GM21526 (cell line): ENCODE measurements around the gene HSD17B8.

Experiments used
- ATAC-seq: cut with Tn5 transposase; IDR thresholded peaks from one replicate; pipeline ENCODE4 v1.9.1; 2021; ENCODE audit warnings: moderate library complexity; ENCODE audit not compliant: unreplicated experiment, low FRiP score

HSD17B8 gene

GRCh38 chr6:33204415-33205190 lies at the start of gene HSD17B8:
TSS of gene HSD17B8 (plus strand) at chr6:33204655. CDS start at chr6:33204669, 14 bp downstream.
- ATAC-seq, result peak; percentile 42

GRCh38 chr6:33156561-33156960 lies 47.9 kb upstream of the HSD17B8 start:
- ATAC-seq, result no peak

- ATAC-seq, result no peak
Observed at GRCh38 chr6:33156964-33157363, 47.5 kb upstream of the HSD17B8 start.

GRCh38 chr6:33160096-33160495 lies 44.4 kb upstream of the HSD17B8 start:
- ATAC-seq, result no peak

- no peak for ATAC-seq
Observed at GRCh38 chr6:33160728-33161344, 43.6 kb upstream of the HSD17B8 start.

GRCh38 chr6:33161354-33162331 lies 42.8 kb upstream of the HSD17B8 start:
- ATAC-seq, result no peak

DNA sequence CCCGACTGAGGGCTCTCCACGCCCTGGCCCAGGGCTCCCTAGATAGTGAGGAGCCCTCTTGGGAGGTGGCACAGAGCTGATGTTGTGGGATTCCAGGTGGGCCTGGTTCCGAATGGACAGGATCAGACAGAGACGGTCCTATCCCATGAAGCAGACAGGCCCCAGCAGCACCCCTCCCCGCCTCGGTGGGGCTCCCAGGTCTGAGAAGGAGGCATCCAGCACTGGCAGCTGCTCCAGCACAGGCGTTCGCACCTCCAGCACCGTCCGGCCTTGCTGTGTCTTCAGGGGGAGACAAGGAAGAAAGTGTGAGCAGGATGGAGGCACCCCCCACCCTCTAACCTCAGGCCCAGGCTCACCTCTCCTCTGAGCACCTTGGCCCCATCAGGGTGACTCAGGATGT lies 40.9 kb upstream of the HSD17B8 start:
- no peak for ATAC-seq

GRCh38 chr6:33164176-33164575 lies 40.3 kb upstream of the HSD17B8 start:
- no peak for ATAC-seq

- no peak for ATAC-seq
Observed at GRCh38 chr6:33164665-33165373, 39.6 kb upstream of the HSD17B8 start.

GRCh38 chr6:33165581-33166258 lies 38.7 kb upstream of the HSD17B8 start:
- ATAC-seq, result no peak

GRCh38 chr6:33166363-33166762 lies 38.1 kb upstream of the HSD17B8 start:
- no peak for ATAC-seq

GRCh38 chr6:33166811-33167210 lies 37.6 kb upstream of the HSD17B8 start:
- ATAC-seq, result no peak

DNA sequence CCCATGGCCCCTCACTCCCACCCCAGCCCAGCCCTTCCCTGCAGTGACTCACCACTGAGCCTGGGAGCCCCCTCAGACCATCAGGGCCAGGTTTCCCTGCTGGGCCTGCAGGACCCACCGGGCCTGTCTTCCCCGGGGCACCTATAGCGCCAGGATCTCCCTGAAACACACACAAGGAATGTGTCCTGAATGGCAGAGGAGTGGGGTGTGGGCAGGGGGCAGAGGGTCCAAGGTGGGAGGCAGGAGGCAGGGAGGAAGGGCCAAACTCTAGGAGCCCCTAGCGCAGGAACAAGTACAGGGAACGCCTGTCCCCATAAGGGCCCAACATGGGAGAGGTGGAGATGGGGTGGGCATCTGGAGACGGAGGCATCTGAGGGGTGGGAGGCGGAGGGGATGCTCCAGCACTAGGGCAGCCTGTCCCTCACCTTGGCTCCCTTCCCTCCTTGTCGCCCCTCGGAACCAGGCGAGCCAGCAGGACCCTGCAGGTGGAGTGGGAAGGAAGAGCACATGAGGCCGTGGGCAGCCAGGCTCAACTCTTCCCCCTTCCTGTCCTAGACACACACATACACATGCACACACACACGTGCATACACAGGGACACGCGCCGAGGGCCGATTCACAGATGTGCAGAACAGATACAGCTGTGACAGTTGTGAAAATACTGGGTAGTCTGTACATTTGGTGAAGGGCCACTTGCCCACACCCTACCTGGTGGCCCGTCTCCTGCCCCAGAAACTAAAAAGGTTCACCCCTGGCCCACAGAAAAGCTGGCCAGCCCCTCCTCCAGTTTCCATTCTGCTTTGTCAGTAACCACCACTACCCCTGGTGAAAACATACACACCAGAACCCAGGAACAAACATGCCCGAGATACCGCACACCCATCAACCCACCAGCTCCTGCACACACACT lies 36.8 kb upstream of the HSD17B8 start:
- ATAC-seq, result no peak

- ATAC-seq, result no peak
Observed at GRCh38 chr6:33168284-33168601, 36.2 kb upstream of the HSD17B8 start.

GRCh38 chr6:33168639-33169038 lies 35.8 kb upstream of the HSD17B8 start:
- no peak for ATAC-seq

DNA sequence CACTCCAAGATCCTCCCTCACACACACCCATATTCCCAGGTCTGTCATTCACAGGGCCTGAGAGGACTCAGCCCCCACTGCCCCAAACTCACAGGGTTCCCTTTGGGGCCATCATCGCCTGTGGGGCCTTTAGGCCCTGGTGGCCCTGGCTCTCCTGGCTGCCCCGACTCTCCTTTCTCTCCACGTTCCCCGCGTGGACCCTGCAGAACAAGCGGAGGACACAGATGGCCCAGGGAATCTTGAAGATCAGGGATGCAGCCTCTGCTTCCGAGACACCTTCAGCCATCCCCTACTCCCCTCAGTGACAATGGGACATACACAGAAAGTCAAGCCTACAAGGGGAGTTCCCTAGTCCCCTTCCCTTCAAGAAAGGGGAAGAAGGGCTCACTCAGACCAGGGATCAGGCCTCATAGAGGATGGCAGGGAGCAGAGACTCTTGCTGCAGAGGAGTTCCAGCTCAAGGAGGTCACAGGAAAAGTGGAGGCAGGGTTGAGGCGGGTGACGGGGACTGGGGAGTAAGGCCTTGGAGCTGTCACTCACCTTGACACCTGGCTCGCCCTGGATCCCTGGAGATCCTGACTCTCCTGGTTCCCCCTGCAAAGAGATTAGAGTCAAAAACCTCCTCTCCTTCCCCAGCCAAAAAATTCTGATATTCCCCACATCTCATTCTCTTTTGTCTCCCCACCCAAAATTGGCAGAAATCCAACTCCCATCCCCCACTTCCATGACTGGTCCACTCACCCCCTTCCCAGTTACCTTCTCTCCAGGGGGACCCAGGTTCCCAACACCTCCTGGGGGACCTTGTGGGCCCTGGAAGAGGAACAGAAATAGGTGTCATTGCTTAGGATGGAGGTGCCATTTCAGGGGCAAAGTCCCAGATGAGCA lies 34.9 kb upstream of the HSD17B8 start:
- ATAC-seq, result no peak

DNA sequence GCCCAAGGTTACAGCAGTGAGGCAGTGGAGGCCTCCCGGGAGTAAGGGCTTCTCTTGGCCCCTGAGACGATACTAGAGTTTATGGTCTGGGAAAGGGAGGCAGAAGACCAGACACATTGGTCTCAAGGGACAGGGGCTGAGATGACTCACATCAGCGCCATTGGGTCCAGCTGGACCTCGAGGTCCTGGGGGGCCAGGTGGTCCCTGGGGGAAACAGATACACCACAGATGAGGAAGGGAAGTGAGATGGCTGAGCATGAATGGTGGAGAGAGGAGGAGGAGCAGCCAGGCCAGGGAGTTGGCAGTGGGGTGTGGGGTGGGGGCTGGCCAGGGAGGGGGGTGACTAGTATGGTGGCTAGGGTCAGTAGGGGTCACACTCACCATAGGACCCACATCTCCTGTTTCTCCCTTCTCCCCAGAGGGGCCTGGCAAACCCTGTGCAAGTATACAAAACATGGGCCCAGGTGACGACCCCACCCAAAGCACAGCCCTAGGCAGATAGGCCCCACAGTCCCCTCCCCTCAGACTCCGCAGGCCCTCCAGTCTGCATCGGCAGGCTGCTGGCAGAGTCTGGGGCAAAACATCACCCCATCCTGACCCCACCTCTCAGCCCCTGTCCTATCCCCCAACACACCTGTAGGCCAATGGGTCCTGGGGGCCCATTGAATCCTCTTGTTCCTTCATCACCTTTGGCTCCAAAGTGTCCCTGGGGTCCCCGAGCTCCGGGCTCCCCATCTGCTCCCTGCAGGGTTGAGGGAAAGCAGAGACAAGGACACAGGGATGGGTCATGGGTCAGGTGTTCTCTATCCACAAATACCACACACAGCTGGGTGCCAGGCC lies 34.1 kb upstream of the HSD17B8 start:
- ATAC-seq, result no peak
